GM19463 (cell line): Measurements from ENCODE around the gene DBI.
"Not testable (repeated sequence)": the region's sequence is repeated elsewhere in the genome, so short reads cannot be mapped to it uniquely, and the experiment has no call there.

ENCODE experiments used
- ATAC-seq: cut with Tn5 transposase; IDR thresholded peaks from one replicate; pipeline ENCODE4 v1.9.1; 2021; ENCODE audit warnings: mild to moderate bottlenecking, moderate library complexity; ENCODE audit not compliant: unreplicated experiment

Gene DBI

DNA sequence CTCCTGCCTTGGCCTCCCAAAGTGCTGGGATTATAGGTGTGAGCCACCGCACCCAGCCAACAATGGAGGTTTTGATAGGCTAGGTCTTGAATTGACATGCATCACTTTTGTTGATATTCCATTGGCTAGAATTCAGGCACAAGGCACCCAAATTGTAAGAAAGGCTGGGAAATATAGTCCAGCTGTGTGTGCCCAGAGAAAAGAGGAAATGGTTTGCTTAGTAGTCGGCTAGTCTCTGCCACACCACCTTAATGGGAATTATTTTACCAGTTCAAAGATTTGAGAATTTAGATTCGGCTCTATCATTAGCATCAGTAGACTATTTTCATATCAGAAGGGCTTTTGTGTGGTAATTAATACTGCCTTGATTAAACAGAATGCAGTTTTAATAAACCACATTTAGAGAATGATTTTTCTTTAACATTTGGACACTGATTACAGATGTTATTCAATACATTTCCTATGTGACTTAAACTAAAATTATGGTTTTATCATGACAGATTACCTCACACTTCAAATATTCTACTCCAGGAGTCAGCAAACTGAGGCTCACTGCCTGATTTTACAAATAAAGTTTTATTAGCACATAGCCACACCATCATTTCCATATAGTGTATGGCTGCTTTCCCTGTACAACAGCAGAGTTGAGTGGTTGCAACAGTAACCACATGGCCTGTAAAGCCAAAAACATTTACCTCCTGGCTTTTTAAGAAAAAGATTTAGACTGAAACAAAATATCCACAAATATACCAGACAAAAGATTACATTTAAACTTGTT, 27.4 kb downstream of the DBI start:
- no peak for ATAC-seq

DNA sequence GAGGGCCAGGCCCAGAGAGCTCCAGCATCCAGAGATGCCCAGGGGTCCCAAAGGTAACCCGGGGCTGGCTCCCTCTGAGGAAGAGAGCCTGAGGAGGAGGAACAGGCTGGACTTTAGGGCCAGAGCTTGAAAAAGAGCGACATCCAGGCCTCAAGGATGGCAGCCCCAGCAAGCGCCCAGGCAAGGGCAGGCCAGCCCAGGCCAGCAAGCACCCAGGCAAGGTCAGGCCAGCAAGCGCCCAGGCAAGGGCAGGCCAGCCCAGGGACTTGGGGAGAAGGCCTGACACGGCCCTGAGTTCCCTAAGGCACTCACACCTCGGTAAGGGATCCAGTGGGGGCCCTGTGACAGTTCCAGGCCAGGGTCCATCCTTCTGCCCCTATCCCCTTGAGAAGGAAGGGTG, 30.4 kb downstream of the DBI start:
- ATAC-seq = no peak

DNA sequence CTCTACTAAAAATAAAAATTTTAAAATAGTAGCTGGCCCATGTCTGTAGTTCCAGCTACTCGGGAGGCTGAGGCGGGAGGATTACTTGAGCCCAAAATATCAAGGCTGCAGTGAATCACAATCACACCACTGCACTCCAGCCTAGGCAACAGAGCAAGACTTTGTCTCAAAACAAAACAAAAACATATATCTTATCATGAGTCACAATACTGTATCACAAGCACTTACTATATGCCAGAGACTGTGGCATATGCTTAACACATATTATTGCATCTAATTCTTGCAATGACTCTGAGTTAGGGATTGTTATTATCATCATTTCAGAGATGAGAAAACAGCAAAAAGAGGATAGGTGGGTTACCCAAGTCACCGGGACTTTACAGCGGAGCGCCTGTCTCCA, 35.3 kb downstream of the DBI start:
- no peak for ATAC-seq

DNA sequence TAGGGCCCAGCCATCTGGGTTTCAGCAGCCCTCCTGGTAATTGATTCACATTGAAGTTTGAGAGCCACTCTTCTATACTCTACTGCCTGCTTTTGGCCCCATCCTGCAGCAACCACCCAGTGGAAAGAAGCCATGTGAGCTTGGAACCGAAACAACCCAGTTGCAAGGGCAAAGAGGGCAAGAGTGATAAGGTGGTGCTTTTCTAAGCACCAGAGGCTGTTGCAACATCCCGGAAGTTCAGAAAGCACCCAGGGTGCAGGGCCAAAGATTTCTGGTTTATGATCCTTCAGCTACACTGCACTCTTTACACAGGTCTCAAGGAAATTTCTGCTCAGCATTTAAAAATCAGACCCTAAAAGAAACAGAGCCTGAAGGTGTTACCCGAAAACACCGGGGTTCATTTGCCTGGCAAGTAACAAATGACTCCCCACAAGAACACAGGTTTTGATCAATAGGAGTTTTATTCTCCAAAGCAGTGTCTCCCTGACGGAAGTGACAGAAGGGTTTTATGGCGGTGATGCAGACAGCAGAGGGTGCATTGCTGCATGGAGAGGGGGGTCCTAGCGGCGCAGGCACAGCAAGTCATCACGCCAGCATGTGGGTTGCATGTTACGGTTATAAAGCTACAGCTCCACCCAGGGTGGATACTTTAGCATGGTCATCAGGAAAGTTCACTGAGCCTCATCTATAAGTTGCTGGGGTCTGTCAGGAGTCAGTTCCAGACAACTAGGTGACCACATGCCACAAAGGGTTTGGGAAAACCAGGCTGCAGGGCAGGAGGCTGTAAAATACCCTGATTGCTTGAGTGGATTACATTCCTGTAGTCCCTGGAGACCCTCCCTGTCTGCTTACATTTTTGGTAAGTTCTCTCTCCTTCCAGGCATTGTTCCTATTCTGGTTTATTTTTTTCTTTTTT, 36.1 kb downstream of the DBI start:
- ATAC-seq = no peak

DNA sequence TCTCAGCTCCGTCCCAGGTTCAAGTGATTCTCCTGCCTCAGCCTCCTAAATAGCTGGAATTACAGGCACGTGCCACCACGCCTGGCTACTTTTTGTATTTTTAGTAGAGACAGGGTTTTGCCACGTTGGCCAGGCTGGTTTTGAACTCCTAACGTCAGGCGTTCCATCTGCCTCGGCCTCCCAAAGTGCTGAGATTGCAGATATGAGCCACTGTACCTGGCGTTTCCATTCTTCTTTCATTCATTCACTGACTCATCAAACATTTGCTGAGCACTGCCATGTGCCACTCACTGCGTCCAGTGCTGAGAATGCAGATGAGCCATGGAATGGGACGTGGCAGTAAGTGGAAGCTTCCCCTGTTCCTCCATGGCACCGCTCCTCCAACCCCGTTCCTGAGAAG, 36.8 kb downstream of the DBI start:
- not testable (repeated sequence) for ATAC-seq

DNA sequence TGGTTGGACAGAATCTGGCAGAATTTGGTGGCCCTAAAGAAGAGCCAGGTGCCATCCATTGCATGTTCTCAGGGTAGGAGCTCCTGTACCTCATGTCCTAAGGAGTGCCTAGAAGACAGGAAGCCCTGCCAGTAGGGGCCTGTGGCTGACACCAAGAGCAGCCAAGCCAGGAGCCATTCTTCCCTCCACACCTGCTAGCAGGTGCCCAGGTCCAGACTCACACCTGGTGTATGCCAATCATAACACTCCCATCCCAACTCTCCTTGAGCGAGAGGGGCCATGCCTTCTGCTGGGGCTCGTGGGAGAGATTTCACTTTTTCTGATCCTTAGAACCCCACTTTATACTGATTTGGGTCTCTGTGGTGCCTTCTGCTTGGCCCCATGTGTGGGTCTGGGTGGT, 38.4 kb downstream of the DBI start:
- no peak for ATAC-seq

DNA sequence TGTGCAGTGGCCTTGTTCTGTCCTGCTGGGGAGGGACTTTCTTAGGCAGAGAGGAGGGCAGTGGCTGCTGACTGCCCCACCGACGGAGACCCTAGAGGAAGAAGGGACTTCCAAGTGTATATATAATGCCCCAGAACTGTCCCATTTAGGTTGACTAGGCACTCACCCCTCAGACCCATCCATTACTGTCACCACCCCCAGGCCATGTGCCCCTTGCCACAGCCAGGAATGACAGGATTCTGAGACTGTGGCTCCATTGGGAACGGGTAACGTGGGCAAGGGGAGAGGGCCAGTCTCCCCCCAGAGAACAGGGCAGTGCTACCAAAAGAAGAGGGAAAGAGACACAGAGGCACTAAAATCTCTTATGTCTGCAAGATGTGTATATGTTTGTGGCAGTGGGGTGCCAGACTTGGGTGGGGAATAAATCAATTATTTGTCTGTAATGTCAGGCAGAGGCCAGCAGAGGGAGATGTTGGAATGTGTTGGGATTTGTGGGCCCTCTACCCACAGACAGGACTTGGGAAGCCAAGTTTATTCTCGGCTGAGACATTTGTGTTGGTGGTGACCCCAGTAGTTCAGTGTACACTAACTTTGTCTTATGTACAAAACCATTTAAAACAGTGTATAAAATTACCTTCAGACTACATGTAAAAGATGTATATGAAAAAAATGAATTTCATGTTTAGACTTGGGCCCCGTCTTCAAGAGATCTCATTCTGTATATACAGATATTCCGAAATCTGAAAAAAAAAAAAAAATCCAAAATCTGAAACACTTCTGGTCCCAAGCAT, 40.8 kb downstream of the DBI start:
- no peak for ATAC-seq

DNA sequence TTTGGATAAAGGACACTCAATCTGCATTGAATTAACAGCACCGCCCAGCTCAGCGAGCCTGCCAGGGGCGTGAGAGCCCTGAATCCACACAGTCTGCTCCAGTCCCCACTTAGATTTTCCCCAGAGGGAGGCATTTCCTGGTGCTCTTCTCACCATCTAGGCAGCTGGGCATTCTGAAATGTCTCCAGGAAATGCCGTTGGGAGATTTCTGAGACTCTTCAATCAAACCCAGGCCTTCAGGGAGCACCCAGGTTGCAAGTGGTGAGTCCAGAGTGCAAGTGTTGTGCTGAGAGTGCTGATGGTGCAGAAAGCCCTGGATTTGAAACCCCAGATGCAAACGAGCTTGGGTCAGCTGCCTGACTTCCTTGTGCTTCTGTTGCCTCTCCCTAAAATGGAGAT, 41.4 kb downstream of the DBI start:
- ATAC-seq = no peak

DNA sequence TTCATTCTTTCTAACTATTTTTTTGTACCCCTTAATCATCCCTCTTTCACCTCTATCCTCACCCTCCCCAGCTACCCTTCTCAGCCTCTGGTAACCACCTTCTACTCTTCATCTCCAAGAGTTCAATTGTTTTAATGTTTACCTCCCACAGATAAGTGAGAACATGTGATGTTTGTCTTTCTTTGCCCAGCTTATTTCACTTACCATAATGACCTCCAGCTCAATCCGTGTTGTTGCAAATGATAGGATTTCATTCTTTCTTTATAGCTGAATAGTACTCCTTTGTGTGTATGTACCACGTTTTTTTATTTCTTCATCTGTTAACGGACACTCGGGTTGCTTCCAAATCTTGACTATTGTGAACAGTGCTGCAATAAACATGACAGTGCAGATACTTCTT, 42.7 kb downstream of the DBI start:
- no peak for ATAC-seq

DNA sequence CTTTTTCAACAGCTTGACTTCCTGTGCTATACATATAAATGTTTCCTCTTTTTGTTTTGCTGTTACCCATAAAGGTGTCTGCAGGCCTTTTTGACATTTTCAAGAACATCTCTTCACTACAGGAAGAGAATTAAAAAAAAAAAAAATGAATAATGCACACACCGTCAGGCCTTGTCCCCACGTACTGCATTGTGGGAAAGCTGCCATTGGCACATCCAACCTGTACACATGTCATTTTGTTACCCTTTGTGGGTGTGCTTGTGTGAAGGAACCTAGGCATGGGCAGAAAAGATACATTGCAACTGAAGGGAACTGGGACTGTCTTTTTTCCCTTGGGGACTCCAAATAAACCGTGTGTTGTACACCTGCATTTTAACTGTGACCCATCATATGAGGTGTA, 48.1 kb downstream of the DBI start:
- no peak for ATAC-seq

DNA sequence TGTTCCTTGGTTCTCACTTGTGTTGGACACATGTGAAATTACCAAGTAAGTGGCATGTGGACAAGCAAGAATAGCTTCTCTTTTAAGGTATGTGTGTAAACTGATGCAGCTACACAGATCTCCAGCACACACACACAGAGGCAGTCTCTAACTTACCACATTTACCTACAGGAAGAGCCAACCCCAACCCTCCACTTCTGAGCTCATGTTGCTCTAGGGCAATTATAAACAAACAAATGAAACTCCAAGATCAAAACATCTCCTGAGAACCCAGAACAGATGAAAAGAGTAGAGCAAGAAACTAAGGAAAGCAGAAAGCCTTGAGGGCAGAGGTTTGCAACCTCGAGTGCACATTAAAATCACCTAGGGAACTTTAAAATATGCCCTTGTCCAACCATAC, 48.9 kb downstream of the DBI start:
- no peak for ATAC-seq

DNA sequence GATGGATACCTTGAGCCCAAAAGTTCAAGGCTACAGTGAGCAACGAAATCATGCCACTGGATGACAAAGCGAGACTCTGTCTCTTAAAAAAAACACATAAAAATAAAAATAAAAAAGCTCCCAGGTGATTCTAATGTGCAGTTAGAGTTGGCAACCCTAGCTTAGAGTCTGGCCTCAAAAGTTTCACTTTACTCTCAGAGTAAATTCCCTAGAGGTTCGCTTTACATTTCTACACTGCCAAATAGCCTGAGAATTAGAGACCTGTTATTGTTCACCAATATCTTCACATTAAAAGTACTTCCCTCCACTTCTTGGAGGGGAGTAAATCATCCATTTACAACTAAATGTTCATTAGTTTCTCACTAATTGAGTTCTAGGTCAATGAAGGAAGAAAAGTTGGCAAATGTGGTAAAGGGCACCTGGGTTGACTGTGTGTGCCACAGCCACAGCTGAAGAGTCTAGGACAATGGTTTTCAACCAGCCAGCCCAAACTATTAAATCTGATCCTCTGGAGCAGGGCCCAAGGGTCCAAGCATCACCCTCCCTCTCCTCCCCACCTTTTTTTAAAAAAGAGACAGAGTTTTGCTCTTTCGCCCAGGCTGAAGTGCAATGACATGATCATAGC, 49.6 kb downstream of the DBI start:
- peak; percentile 51 for ATAC-seq

DNA sequence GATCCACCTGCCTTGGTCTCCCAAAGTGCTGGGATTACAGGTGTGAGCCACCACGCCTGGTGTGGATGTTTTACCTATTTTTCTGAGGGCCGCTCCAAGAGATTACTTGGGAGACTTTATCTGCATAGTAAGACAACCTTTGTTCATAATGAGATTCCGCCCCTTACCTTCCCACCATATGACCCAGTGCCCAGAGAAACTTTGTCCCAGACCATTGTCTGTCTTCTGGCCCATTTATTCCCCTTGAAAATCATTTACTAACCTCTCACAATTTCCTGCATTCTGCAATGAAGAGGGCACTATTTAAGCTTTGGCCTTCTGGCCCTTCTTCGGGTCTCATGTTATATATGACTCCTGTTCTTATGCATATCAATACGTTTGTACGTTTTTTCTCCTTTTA, 51.1 kb downstream of the DBI start:
- no peak for ATAC-seq

DNA sequence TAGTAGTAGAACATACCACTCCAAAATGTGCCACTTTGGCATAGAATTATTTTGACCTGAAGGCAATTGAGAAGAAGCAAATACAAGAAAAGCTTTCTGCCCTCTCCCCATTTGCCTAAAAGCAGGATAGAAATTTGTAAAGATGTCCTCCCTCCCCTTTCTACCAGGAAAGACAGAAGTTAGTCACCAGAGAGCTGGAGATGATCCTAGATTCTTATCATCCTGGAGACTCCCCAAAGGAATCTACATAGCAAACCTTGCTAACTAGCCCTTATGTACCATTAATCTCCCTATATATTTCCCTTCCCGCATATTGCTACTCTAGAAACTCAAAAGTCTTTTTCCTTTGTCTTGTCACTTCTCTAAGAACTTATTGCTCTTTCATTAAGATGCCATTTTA, 52.3 kb downstream of the DBI start:
- ATAC-seq = no peak

DNA sequence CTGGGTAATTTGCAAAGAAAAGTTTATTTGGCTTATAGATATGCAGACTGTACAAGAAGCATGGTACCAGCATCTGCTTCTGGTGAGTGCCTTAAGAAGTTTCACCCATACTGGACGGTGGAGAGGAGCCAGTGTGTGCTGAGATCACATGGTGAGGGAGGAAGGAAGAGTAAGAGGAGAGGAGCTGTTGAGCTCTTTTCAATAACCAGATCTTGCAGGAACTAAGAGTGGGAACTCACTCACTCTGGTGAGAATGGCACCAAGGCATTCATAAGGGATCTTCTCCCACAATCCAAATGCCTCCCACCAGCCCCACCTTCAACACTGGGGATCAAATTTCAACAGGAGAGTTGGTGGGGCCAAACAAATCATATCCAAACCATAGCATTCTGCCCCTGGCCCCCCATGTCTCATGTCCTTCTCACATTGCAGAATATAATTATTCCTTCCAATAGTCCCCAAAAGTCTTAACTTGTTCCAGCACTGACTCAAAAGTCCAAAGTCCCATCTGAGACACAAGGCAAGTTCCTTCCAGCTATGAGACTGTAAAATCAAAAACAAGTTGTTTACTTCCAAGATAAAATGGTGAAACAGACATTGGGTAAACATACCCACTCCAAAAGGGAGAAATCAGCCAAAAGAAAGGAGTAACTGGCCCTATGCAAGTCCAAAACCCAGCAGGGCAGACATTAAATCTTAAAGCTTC, 53.2 kb downstream of the DBI start:
- no peak for ATAC-seq

DNA sequence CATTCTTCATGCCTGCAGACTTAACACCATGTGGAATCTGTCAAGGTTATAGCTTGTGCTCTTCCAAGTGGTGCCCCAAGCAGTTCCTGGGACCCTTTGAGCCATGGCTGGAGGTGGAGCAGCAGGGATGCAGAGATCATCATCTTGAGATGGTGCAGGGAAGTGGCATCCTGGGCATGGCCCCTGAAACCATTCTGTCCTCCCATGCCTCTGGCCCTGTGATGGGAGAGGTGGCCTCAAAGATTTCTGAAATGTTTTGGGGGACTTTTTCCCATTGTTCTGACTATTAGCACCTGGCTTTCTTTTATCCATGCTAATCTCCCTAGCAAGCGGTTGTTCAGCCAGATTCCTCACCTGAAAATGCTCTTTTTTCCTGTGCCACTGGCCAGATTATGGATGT, 54.5 kb downstream of the DBI start:
- ATAC-seq = no peak

DNA sequence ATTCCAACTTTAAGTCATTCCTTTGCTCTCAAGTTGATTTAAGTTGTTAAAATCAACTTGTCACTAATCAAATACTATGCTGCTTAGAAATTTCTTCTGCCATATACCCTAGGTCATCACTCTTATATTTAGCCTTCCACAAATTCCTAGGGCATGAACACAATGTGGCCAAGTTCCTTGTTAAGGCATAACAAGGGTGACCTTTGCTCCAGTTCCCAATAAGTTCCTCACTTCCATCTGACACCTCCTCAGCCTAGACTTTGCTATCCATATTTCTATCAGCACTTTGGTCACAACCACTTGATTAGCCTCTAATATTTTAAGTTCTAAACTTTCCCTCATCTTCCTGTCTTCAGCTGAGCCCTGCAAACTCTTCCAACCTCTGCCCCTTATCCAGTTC, 55.0 kb downstream of the DBI start:
- ATAC-seq = no peak
